HG03097 (cell line): ENCODE data around the gene CLEC4D.
A peak's percentile ranks its signal among the peaks of the same experiment; 100 is the strongest.
"Not testable (repeated sequence)": the region's sequence is repeated elsewhere in the genome, so short reads cannot be mapped to it uniquely, and the experiment has no call there.

Source experiments
- ATAC-seq: cut with Tn5 transposase; IDR thresholded peaks from one replicate; pipeline ENCODE4 v1.9.1; 2021; ENCODE audit not compliant: unreplicated experiment, low FRiP score

The CLEC4D gene

GRCh38 chr12:8513256-8513655 is at the start of gene CLEC4D:
Gene CLEC4D, plus strand, starts transcription at chr12:8513503. Its CDS starts 230 bp downstream, at chr12:8513733.
- no peak for ATAC-seq

- ATAC-seq, result no peak
Measured at GRCh38 chr12:8465301-8465996, 47.9 kb upstream of the CLEC4D start.

GRCh38 chr12:8466241-8466640 is 47.1 kb upstream of the CLEC4D start:
- no peak for ATAC-seq

- ATAC-seq, result no peak
Measured at GRCh38 chr12:8471090-8471489, 42.2 kb upstream of the CLEC4D start.

- ATAC-seq, result no peak
Measured at GRCh38 chr12:8475508-8476203, 37.6 kb upstream of the CLEC4D start.

GRCh38 chr12:8482571-8483061 is 30.7 kb upstream of the CLEC4D start:
- no peak for ATAC-seq

- no peak for ATAC-seq
Measured at GRCh38 chr12:8483079-8483478, 30.2 kb upstream of the CLEC4D start.

GRCh38 chr12:8491646-8492530 is 21.4 kb upstream of the CLEC4D start:
- no peak for ATAC-seq

- ATAC-seq, result peak; percentile 89
Measured at GRCh38 chr12:8493084-8493483, 20.2 kb upstream of the CLEC4D start.

GRCh38 chr12:8495671-8496070 is 17.6 kb upstream of the CLEC4D start:
- ATAC-seq, result not testable (repeated sequence)

GRCh38 chr12:8496074-8496473 is 17.2 kb upstream of the CLEC4D start:
- ATAC-seq, result not testable (repeated sequence)

GRCh38 chr12:8499616-8500015 is 13.7 kb upstream of the CLEC4D start:
- ATAC-seq, result no peak

- no peak for ATAC-seq
Measured at GRCh38 chr12:8501720-8502119, 11.6 kb upstream of the CLEC4D start.

GRCh38 chr12:8504351-8504750 is 9.0 kb upstream of the CLEC4D start:
- ATAC-seq, result no peak

GRCh38 chr12:8507596-8507995 is 5.7 kb upstream of the CLEC4D start:
- no peak for ATAC-seq

GRCh38 chr12:8508223-8508622 is 5.1 kb upstream of the CLEC4D start:
- no peak for ATAC-seq

GRCh38 chr12:8508910-8509841 is 4.1 kb upstream of the CLEC4D start:
- no peak for ATAC-seq

GRCh38 chr12:8517971-8518370 is 4.7 kb downstream of the CLEC4D start:
- ATAC-seq, result no peak

- no peak for ATAC-seq
Measured at GRCh38 chr12:8519171-8519570, 5.9 kb downstream of the CLEC4D start.
